ENCODE results near the gene SURF2. TPM values are rescaled to one million over a fixed set of nuclear protein-coding genes. Genes with fewer than 3 reads are reported as not detected.
"Not testable (repeated sequence)": the region's sequence is repeated elsewhere in the genome, so short reads cannot be mapped to it uniquely, and the experiment has no call there.

Gene SURF2
- 10 to 100 TPM; 15.3 to 42.3 (median 31.2) TPM for total RNA-seq

DNA sequence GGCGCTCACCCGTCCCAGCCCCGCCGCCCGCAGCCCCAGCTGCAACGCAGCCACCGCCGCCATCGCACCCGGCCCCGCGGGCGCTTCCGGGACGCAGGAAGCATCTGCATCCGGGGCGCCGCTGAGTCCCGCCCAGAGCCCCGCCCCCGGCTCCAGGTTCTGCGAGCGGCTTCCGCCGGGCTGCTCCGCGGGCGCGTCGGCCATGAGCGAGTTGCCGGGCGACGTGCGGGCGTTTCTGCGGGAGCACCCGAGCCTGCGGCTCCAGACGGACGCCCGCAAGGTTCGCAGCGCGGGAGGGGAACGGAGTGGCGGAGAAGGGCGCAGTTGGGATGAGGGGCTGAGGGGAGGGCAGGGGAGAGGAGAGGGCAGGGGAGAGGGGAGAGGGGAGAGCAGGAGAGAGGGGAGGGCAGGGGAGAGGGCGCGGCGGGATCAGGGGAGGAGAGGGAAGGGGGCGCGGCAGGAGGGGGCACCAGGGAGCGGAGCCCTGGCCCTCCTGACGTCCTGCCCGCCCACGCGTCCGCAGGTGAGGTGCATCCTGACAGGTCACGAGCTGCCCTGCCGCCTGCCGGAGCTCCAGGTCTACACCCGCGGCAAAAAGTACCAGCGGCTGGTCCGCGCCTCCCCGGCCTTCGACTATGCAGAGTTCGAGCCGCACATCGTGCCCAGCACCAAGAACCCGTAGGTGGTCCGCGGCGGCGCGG lies at the start of gene SURF2, which contains the start of gene SURF1:
Gene SURF2 (plus strand): TSS at position 160 of the 701 bp plus-strand sequence. CDS start 43 bp downstream, at position 203.
Gene SURF1 (minus strand): TSS at position 97 of the 701 bp plus-strand sequence. CDS start 34 bp downstream, at position 63.
- DNase-seq (ENCODE audit: low spot score in 2 of 2): peak; percentile 92 to 95
- Histone ChIP-seq H3K4me1 (peaks cover 42% of the 10 kb centered on the region), H3K36me3 (peaks cover 47% of the 10 kb centered on the region), H3K9me3 (no peaks in the 10 kb centered on the region), H3K27me3 (no peaks in the 10 kb centered on the region), H3K27ac (peak within 1 kb of the TSS; percentile 80), H3K4me3 (peak within 1 kb of the TSS; percentile 77)
- under 1% methylated on average over 52 of the region's 78 CpGs for WGBS
- no peak for TF ChIP-seq EP300 (IDR thresholded peaks at IDR 0.05)
- peak in 1 of 2 donors; percentile 62 for TF ChIP-seq POLR2A (IDR thresholded peaks at IDR 0.05)
- TF ChIP-seq CTCF (IDR thresholded peaks at IDR 0.05): no peak
- TF ChIP-seq POLR2AphosphoS5 (IDR thresholded peaks at IDR 0.05): peak in 1 of 3 donors; percentile 44

GRCh38 chr9:133307301-133307700 lies 49.0 kb upstream of the SURF2 start:
- H3K27me3 ChIP-seq: peaks cover 11% of the 10 kb centered on the region
- 65% methylated on average over 16 of the region's 16 CpGs for WGBS
- no peaks in the 10 kb centered on the region for H3K4me1 ChIP-seq
- no peak for TF ChIP-seq POLR2AphosphoS5 (IDR thresholded peaks at IDR 0.05)
- TF ChIP-seq POLR2A (IDR thresholded peaks at IDR 0.05): no peak
- TF ChIP-seq EP300 (IDR thresholded peaks at IDR 0.05): no peak
- no peak for TF ChIP-seq CTCF (IDR thresholded peaks at IDR 0.05)
- H3K27ac ChIP-seq: no peak overlapping the region
- DNase-seq (ENCODE audit: low spot score in 2 of 2): peak in 1 of 2 donors; percentile 53
- H3K9me3 ChIP-seq: no peaks in the 10 kb centered on the region
- H3K4me3 ChIP-seq: no peak overlapping the region
- no peaks in the 10 kb centered on the region for H3K36me3 ChIP-seq

DNA sequence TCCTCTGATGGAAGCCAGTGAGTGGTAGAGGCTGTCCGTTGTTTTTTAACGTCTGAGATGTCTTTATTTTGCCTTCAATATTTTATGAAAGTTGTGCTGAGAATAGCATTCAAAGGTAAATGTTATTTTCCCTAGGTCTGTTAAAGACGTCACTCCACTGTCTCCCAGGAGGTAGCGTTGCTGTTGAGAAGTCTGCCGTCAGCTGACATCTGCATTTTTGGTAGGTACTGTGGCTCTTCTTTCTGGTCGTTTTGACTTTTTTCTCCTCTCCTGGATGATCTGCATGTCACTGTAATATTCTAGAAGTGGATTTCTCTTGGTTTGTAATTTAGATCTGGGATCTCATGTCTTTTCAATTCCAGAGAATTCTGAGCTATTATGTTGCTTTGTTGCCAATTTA lies 46.7 kb upstream of the SURF2 start:
- no peak for TF ChIP-seq POLR2AphosphoS5 (IDR thresholded peaks at IDR 0.05)
- no peak for TF ChIP-seq CTCF (IDR thresholded peaks at IDR 0.05)
- no peak for TF ChIP-seq EP300 (IDR thresholded peaks at IDR 0.05)
- TF ChIP-seq POLR2A (IDR thresholded peaks at IDR 0.05): no peak
- Histone ChIP-seq H3K27me3 (peaks cover 6% of the 10 kb centered on the region), H3K4me3 (no peak overlapping the region), H3K9me3 (no peaks in the 10 kb centered on the region), H3K36me3 (no peaks in the 10 kb centered on the region), H3K4me1 (no peaks in the 10 kb centered on the region), H3K27ac (no peak overlapping the region)
- no peak for DNase-seq (ENCODE audit: low spot score in 2 of 2)
- WGBS: 86% methylated on average over 6 of the region's 6 CpGs

GRCh38 chr9:133315997-133316396 lies 40.4 kb upstream of the SURF2 start:
- Histone ChIP-seq H3K36me3 (no peaks in the 10 kb centered on the region), H3K4me1 (no peaks in the 10 kb centered on the region), H3K4me3 (no peak overlapping the region), H3K9me3 (no peaks in the 10 kb centered on the region), H3K27ac (no peak overlapping the region), H3K27me3 (no peaks in the 10 kb centered on the region)
- TF ChIP-seq POLR2A (IDR thresholded peaks at IDR 0.05) (no peak), POLR2AphosphoS5 (IDR thresholded peaks at IDR 0.05) (no peak), EP300 (IDR thresholded peaks at IDR 0.05) (no peak), CTCF (IDR thresholded peaks at IDR 0.05) (no peak)
- 87% methylated on average over 2 of the region's 2 CpGs for WGBS
- DNase-seq (ENCODE audit: low spot score in 2 of 2): no peak

DNA sequence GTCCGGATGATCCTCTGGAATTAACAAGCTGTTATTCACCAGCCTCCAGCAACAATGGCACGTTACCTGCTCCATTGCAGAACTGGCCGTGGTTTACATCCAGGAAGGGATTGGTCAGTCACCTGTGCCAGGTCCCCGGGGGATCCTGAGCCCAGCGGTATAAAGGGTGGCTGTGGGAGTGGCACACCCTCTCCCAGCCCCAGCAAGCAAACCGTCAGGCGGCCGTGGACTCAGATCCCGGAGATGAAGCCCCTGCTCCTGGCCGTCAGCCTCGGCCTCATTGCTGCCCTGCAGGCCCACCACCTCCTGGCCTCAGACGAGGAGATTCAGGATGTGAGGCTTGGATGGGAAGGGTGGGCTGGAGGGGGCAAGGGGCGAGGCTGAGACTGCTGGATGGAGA lies 38.8 kb upstream of the SURF2 start:
- DNase-seq (ENCODE audit: low spot score in 2 of 2): peak in 1 of 2 donors; percentile 61
- not testable (repeated sequence) for H3K9me3 ChIP-seq, H3K36me3 ChIP-seq, H3K4me3 ChIP-seq, H3K27ac ChIP-seq, H3K4me1 ChIP-seq, H3K27me3 ChIP-seq
- WGBS: 62% methylated on average over 5 of the region's 13 CpGs

Data from suprapubic skin (tissue), 4 donors.